ENCODE data around the gene SLC16A4.

SLC16A4 gene

DNA sequence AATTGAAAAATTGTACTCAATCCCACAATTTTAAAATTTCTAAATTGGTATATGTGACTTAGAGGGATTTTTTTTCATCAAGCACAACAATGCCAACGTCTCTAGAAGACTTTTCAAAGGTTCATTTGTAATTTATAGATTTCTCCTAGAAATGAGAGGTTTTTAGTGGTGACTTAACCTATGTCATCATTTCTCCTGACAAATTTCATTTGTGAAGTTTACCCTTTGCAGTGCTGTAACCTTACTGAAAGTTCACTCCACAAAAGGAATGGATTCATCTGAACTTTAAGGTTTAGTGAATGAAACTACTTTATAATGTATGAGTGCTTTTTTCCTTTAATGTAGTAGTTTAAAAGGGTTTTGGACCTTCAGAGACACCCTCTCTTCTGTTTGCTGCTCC lies 35.5 kb downstream of the SLC16A4 start:
- no peak for FAIRE-seq

- FAIRE-seq = no peak
Observed at GRCh38 chr1:110350360-110350759, 40.5 kb downstream of the SLC16A4 start.

DNA sequence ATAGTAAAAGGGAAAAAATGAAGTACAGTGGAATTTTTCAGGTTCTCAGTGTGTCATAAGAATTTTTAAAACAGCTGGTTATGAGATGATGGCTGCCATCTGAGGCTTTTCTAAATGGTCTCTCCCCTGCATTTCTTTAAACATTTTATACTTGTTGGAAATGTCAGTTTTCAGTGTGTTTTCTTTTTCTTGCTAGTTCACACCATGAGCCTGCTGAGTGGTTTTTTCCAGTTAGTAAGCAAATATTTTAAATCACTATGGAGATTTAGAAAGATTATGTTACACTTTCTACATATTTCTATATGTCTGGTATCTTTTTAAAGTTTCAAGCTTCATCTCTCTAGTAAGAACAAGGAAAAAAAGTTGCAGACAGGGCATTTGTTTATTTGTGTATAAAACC lies 42.1 kb downstream of the SLC16A4 start:
- no peak for FAIRE-seq

DNA sequence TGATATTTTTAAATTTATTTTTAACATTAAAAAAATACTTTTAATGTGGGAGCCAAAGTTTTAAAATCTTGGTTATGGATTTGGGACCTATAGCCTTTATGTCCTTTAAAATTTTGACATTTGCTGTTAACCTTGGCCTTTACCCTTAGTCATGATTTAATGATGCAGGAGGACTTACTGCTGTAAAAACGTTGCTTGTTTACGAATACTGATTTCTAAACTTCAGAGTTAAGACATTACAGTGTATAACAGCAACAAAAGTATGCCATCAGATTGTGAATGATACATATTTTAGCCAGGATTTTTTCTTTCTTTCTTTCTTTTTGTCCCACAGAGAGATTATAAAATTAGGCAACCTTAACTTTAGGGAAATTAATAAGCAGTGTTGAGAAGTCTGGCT lies 42.8 kb downstream of the SLC16A4 start:
- FAIRE-seq = no peak

- no peak for FAIRE-seq
Observed at GRCh38 chr1:110347182-110347893, 43.5 kb downstream of the SLC16A4 start.

GRCh38 chr1:110346690-110347089 lies 44.1 kb downstream of the SLC16A4 start:
- no peak for FAIRE-seq

DNA sequence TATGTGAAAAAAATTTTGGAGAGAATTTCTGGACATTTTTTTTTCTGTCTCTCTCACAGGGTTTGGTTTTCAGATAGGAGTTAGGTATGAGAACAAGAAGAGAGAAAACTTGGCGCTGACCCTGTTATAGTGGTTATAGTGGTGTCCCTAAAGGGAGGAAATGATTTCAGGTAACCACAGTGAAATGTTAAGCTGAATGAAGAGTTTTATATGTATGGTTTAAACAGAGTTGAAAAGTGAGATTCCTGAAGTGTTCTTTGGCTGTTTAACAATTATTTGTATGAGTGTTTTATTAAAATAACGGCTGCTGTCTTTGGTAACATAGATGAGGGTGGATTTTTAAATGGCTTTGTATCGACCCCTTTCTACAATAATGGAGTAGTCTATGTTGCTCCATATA lies 45.3 kb downstream of the SLC16A4 start:
- no peak for FAIRE-seq

DNA sequence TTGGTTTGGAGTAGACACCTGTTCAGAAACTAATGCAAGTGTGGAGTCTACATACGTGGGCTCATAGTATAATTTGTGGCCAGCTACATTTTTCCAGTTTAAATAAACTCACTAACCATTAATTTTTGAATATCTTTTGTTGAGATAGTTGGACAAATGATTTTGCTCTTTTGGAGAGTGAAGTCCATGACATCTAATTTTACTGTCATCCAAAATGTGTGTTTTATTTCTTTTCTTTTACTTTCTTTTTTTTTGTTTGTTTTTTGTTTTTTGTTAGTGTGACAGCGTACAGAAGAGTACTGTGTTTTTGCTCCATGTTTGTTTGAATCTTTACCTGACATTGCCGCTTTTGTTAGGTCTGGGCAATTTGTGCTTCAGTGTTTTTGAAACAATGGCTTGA lies 46.7 kb downstream of the SLC16A4 start:
- no peak for FAIRE-seq

DNA sequence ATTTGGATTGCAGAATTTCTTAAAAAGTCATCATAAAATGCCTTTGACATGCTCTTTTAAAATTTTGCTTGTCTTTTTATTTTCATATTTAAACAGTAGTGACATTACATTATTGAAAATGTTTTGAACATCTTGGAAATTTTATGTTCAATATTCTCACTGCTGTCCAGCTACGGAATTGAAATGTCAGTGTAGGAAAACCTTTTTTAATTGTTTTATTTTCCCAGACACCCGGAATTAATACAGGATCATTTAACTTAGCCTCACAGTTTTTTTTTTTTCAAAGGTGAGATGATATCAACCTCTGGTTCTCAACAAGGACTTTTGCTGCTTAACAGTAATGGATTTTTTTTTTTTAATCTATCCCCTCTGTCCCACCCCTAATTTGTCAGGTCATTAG lies 47.6 kb downstream of the SLC16A4 start:
- FAIRE-seq = no peak

- no peak for FAIRE-seq
Observed at GRCh38 chr1:110341872-110342331, 48.9 kb downstream of the SLC16A4 start.

DNA sequence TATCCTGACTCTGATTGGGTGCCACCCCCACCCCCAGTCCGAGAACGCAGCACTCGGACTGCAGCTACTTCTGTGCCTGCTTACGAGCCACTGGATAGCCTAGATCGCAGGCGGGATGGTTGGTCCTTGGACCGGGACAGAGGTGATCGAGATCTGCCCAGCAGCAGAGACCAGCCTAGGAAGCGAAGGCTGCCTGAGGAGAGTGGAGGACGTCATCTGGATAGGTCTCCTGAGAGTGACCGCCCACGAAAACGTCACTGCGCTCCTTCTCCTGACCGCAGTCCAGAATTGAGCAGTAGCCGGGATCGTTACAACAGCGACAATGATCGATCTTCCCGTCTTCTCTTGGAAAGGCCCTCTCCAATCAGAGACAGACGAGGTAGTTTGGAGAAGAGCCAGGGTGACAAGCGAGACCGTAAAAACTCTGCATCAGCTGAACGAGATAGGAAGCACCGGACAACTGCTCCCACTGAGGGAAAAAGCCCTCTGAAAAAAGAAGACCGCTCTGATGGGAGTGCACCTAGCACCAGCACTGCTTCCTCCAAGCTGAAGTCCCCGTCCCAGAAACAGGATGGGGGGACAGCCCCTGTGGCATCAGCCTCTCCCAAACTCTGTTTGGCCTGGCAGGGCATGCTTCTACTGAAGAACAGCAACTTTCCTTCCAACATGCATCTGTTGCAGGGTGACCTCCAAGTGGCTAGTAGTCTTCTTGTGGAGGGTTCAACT lies 49.5 kb downstream of the SLC16A4 start:
- no peak for FAIRE-seq

GRCh38 chr1:110340207-110340468 lies 50.7 kb downstream of the SLC16A4 start:
- FAIRE-seq = no peak

DNA sequence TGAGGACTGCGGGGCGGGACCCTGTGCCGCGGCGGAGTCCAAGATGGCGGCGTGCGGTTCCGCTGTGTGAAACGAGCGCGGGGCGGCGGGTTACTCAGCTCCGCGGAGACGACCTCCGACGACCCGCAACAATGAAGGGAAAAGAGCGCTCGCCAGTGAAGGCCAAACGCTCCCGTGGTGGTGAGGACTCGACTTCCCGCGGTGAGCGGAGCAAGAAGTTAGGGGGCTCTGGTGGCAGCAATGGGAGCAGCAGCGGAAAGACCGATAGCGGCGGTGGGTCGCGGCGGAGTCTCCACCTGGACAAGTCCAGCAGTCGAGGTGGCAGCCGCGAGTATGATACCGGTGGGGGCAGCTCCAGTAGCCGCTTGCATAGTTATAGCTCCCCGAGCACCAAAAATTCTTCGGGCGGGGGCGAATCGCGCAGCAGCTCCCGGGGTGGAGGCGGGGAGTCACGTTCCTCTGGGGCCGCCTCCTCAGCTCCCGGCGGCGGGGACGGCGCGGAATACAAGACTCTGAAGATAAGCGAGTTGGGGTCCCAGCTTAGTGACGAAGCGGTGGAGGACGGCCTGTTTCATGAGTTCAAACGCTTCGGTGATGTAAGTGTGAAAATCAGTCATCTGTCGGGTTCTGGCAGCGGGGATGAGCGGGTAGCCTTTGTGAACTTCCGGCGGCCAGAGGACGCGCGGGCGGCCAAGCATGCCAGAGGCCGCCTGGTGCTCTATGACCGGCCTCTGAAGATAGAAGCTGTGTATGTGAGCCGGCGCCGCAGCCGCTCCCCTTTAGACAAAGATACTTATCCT lies 51.2 kb downstream of the SLC16A4 start:
- no peak for FAIRE-seq

DNA sequence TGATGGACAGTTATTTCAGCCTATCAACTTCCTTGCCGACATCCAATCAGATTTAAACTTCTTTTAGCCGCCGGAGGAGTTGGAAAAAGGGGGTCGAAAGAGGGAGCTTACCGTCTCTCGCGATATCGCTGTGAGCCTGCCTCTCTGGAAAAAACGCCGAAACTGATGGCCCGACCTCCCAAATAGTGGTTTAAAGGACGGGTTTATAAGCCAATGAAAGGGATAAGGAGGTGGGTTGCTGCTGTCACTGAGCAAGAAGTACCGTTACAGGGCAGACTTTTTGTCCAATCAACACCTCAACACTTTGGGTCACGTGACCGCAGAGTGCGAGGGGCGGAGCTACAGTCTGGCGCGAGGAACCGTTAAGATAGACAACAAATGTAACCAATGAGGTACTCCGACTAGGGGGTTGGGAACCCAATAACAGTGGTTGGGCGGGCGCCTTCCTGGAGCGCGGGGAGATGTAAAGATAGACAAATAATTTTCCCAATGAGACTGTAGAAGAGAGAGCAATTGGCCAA lies 51.9 kb downstream of the SLC16A4 start, which contains the start of gene RBM15:
RBM15 (plus strand) TSS at position 492 of the 521 bp plus-strand sequence; CDS start at position 521, 29 bp downstream.
- peak; percentile 96 for FAIRE-seq

DNA sequence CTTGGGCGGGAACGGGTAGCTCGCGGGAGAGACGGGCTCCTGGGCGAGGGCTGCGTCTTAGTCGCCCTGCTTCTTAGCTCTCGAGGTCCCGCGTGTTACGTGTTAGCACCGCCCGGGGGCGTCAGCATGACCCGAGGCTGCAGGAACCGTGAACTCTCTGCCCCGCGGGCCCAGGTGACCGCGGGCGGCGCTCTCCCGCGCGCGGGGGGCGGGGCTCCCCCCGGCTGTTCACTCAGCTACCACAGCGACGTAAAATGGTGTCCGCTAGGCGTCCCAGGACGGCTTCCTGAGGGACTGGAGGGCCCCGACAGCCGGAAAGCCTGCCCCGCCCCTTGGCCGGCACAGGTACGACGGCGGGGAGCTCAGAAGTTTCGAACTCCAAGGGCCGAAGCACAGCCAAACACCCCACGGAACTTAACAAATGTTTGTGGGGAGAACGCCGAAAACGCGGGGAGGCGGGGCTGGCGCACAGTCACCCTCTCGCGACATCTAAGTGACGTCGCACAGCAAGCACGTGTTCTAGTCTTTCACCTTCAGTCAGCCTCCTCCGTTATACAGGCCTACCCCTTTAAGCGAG lies 52.4 kb downstream of the SLC16A4 start:
- FAIRE-seq = no peak

DNA sequence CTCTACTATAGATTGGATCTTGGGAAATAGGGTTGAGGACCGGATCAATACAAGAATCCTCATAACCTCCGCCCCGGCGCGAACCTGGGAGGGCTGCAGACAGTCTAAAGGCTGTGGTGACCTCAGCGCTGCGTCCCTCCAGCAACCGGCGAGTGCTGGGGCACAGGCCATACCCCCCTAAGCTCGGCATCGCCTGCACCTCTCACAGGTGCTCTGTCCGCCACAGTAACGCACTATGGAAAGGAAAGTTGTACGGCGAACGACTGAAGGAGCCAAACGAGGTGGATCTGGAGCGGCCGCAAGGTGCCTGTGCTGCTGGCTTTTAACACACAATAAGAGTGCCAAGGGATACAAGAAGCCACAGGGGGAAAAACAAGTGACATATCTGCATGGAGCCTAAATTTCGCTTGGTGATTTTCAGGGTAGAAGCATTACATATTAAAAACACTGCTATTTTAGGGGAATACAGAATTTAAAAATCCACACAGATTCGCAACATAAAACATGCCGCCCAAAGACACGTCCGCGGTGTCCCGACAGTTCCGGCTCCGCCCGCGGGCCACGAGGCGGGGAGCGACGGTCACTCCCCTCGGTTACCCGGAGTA lies 53.0 kb downstream of the SLC16A4 start:
- no peak for FAIRE-seq

DNA sequence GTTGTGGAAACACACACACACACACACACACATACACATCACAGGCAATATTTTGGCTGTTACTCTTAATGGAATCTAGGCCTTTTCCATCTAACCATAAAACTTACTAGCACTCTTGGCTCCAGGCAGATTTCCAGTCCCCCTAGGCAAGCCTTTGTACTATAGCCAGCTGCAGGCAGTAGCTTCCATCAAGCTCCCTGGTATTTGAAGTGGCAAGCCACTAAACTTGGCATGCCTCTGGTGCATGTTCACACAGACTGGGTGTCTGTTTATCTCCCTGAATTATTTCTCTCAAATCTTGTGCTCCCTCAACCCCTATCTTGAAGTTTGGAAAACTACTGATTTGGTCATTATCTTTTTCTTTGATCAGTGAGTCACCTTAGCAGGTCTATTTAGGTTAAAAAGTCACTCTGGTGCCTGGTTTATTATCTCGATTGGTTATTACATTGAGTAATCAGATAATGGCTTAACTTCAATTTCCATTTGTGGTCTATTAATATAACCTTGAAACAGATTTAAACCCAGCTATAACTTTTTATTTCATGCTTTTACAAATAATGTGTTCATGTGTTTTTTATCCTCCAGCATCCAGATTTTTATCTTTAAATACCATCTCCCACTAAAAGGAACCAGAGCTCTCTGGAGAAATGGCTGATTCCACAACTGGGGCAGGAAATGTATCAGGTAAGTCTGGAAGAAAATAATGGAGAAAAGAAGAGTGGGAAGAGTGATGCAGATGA lies 54.4 kb downstream of the SLC16A4 start:
- no peak for FAIRE-seq

GRCh38 chr1:110335265-110335664 lies 55.6 kb downstream of the SLC16A4 start:
- FAIRE-seq = no peak

DNA sequence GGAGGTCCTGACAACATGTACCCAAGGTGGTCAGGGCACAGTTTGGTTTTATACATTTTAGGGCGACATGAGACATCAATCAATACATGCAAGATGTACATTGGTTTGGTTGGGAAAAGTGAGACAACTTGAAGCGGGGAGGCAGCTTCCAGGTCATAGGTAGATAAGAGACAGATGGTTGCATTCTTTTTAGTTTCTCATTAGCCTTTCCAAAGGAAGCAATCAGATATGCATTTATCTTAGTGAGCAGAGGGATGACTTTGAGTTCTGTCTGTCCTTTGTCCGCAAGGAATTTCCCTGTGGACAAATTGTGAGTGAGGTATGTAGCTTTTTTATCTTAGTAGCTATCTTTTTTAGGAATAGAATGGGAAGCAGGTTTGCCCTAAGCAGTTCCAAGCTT lies 62.1 kb downstream of the SLC16A4 start:
- no peak for FAIRE-seq

DNA sequence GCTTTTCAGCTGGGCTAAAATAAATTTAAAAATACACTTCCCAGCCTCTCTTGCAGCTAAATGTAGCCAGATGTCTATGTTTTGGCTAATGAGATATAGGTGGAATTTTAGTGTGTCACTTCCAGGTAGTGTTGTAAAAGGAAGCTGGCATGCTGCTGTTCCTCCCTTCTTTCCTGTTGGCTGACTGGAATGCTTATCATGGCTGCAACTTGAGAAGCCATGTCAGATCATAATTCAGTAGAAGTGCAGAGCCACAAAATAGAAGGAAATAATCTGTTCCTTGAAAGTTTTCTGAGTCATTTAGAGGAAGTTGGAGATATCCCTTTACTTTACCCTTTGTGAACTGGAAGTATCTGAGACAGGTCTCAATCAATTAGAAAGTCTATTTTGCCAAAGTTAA lies 62.6 kb downstream of the SLC16A4 start:
- FAIRE-seq = no peak

- FAIRE-seq = no peak
Observed at GRCh38 chr1:110326826-110327225, 64.0 kb downstream of the SLC16A4 start.

GRCh38 chr1:110324667-110325066 lies 66.2 kb downstream of the SLC16A4 start:
- FAIRE-seq = no peak

Measured in TTC549 (cell line).